ENCODE data around the gene MT4.

DNA sequence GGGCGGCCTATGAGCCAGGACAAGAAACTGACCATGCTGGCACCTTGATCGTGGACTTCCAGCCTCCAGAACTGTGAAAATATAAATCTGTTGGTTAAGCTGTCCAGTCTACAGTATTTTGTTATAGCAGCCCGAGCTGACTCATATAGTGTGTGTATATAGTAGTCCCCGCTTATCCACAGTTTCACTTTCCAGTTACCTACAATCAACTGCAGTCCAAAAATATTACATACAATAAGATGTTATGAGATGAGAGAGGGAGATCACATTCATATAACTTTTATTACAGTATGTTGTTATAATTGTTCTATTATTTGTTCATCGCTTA, 29.4 kb downstream of the MT4 start:
- no peak for TF ChIP-seq POLR2A (IDR thresholded peaks at IDR 0.05)
- TF ChIP-seq, protein P1, sequence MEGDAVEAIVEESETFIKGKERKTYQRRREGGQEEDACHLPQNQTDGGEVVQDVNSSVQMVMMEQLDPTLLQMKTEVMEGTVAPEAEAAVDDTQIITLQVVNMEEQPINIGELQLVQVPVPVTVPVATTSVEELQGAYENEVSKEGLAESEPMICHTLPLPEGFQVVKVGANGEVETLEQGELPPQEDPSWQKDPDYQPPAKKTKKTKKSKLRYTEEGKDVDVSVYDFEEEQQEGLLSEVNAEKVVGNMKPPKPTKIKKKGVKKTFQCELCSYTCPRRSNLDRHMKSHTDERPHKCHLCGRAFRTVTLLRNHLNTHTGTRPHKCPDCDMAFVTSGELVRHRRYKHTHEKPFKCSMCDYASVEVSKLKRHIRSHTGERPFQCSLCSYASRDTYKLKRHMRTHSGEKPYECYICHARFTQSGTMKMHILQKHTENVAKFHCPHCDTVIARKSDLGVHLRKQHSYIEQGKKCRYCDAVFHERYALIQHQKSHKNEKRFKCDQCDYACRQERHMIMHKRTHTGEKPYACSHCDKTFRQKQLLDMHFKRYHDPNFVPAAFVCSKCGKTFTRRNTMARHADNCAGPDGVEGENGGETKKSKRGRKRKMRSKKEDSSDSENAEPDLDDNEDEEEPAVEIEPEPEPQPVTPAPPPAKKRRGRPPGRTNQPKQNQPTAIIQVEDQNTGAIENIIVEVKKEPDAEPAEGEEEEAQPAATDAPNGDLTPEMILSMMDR (IDR thresholded peaks at IDR 0.05): no peak

All from esophagus squamous epithelium (tissue), 4 donors.